NB4 (cell line): ENCODE results near the gene EMB.
A peak's percentile ranks its signal among the peaks of the same experiment; 100 is the strongest.
"Not testable (repeated sequence)": the region's sequence is repeated elsewhere in the genome, so short reads cannot be mapped to it uniquely, and the experiment has no call there.

Experiments used
- DNase-seq: peaks from one replicate; pipeline ENCODE4 v3.0.0; 2010; ENCODE audit warnings: low read depth
- H3K4me3 ChIP-seq: one replicate; pipeline ENCODE4 v1.5.1; 2011; ENCODE audit warnings: mild to moderate bottlenecking, low read depth, low read length, moderate library complexity
- CTCF ChIP-seq: IDR thresholded peaks from one replicate; pipeline ENCODE4 v1.5.1; 2012; ENCODE audit warnings: low read depth, low read length
- MAX ChIP-seq: IDR thresholded peaks from 2 replicates; pipeline ENCODE4 v1.6.1; 2011; ENCODE audit warnings: low read depth, low read length
- MYC ChIP-seq: IDR thresholded peaks from 2 replicates; pipeline ENCODE4 v1.6.1; 2011; ENCODE audit warnings: low read depth, low read length
- POLR2A ChIP-seq: IDR thresholded peaks from 2 replicates; pipeline ENCODE4 v1.6.1; 2011; ENCODE audit warnings: mild to moderate bottlenecking; ENCODE audit not compliant: insufficient read length; ENCODE audit errors: extremely low read depth

EMB gene

GRCh38 chr5:50447941-50448340 lies 6.9 kb upstream of the EMB start:
- H3K4me3 ChIP-seq, result no peak overlapping the region
- no peak for DNase-seq
- TF ChIP-seq MYC (no peak), POLR2A (no peak)

GRCh38 chr5:50447228-50447627 lies 6.1 kb upstream of the EMB start:
- DNase-seq, result no peak
- no peak for TF ChIP-seq MAX
- no peak for TF ChIP-seq CTCF
- H3K4me3 ChIP-seq, result no peak overlapping the region

- DNase-seq, result peak; percentile 70
- TF ChIP-seq MAX, result no peak
- no peak for TF ChIP-seq CTCF
- no peak for TF ChIP-seq MYC
- TF ChIP-seq POLR2A, result no peak
- H3K4me3 ChIP-seq, result no peak overlapping the region
These were observed 4.3 kb upstream of the EMB start for GRCh38 chr5:50445296-50445949.

GRCh38 chr5:50442559-50443539 lies 1.8 kb upstream of the EMB start:
- not testable (repeated sequence) for DNase-seq, H3K4me3 ChIP-seq

- DNase-seq, result no peak
- H3K4me3 ChIP-seq, result peak overlapping the region; percentile 80
- no peak for TF ChIP-seq CTCF
- TF ChIP-seq MAX, result no peak
- no peak for TF ChIP-seq MYC
- TF ChIP-seq POLR2A, result no peak
These were observed 436 bp upstream of the EMB start for GRCh38 chr5:50441493-50441955.

- DNase-seq, result no peak
- no peak for TF ChIP-seq POLR2A
- TF ChIP-seq MAX, result no peak
- no peak for TF ChIP-seq MYC
- TF ChIP-seq CTCF, result no peak
- peak overlapping the region; percentile 80 for H3K4me3 ChIP-seq
These were observed 1.9 kb downstream of the EMB start for GRCh38 chr5:50439221-50439620.

GRCh38 chr5:50438060-50438459 lies 3.0 kb downstream of the EMB start:
- DNase-seq, result peak; percentile 63
- not testable (repeated sequence) for H3K4me3 ChIP-seq
